Measurements from ENCODE around the gene ABI3BP. TPM values are rescaled to one million over a fixed set of nuclear protein-coding genes. Genes with fewer than 3 reads are reported as not detected.

ABI3BP gene
- total and polyA plus RNA-seq, 2 experiments from 2014 or later = 6.8 to 30.3 TPM

GRCh38 chr3:100725935-100726513 is 267.2 kb downstream of the ABI3BP start:
- H3K4me1 ChIP-seq (ENCODE audit: insufficient read depth) = peaks cover 19% of the 10 kb centered on the region
- H2AFZ ChIP-seq = no peak overlapping the region
- no peaks in the 10 kb centered on the region for H4K20me1 ChIP-seq (ENCODE audit: insufficient read depth)
- no peaks in the 10 kb centered on the region for H3K9me3 ChIP-seq (ENCODE audit: low read depth)
- H3F3A ChIP-seq (ENCODE audit: insufficient read depth) = peaks cover 17% of the 10 kb centered on the region
- no peak for DNase-seq
- TF ChIP-seq EZH2phosphoT487 (IDR thresholded peaks at IDR 0.05; ENCODE audit: insufficient read depth, low read depth) (no peak), EZH2 (IDR thresholded peaks at IDR 0.05; ENCODE audit: insufficient read depth, poor library complexity, severe bottlenecking) (no peak)
- no peaks in the 10 kb centered on the region; the same call in 1 of the 2 replicates for H3K9me2 ChIP-seq (ENCODE audit: insufficient read depth)
- no peak overlapping the region for H3K4me3 ChIP-seq
- peaks cover 53% of the 10 kb centered on the region for H3K36me3 ChIP-seq (ENCODE audit: low read depth)
- peaks cover 100% of the 10 kb centered on the region for H3K79me2 ChIP-seq (ENCODE audit: insufficient read depth)
- no peak overlapping the region for H3K4me2 ChIP-seq (ENCODE audit: unreplicated experiment)
- no peak overlapping the region for H3K9ac ChIP-seq
- in situ Hi-C loops (cut with MboI) = no loop called here
- WGBS, 2 experiments (ENCODE audit: low coverage in 1 of 2, low lambda C conversion rate in 2 of 2, missing lambda C conversion rate in 2 of 2) = 97% methylated on average over 3 of the region's 3 CpGs
- H3K27ac ChIP-seq = no peak overlapping the region
- no peaks in the 10 kb centered on the region for H3K27me3 ChIP-seq (replicated peaks; ENCODE audit: insufficient read depth)

GRCh38 chr3:100720426-100720825 is 272.8 kb downstream of the ABI3BP start:
- 78 to 82% methylated on average over 5 of the region's 5 CpGs for WGBS, 2 experiments (ENCODE audit: low coverage in 1 of 2, low lambda C conversion rate in 2 of 2, missing lambda C conversion rate in 2 of 2)
- Histone ChIP-seq H3K27ac (no peak overlapping the region), H3K9me3 (ENCODE audit: low read depth) (no peaks in the 10 kb centered on the region), H3K9me2 (ENCODE audit: insufficient read depth) (no peaks in the 10 kb centered on the region; the same call in 1 of the 2 replicates), H3K9ac (no peak overlapping the region), H3K36me3 (ENCODE audit: low read depth) (peaks cover 55% of the 10 kb centered on the region), H4K20me1 (ENCODE audit: insufficient read depth) (peaks cover 27% of the 10 kb centered on the region), H3K4me2 (ENCODE audit: unreplicated experiment) (no peak overlapping the region), H3F3A (ENCODE audit: insufficient read depth) (peaks cover 17% of the 10 kb centered on the region), H3K4me1 (ENCODE audit: insufficient read depth) (peaks cover 35% of the 10 kb centered on the region), H2AFZ (no peak overlapping the region), H3K79me2 (ENCODE audit: insufficient read depth) (peaks cover 100% of the 10 kb centered on the region), H3K4me3 (no peak overlapping the region), H3K27me3 (replicated peaks; ENCODE audit: insufficient read depth) (no peaks in the 10 kb centered on the region)
- TF ChIP-seq EZH2 (IDR thresholded peaks at IDR 0.05; ENCODE audit: insufficient read depth, poor library complexity, severe bottlenecking) = no peak
- no peak for TF ChIP-seq EZH2phosphoT487 (IDR thresholded peaks at IDR 0.05; ENCODE audit: insufficient read depth, low read depth)
- in situ Hi-C loops (cut with MboI) = no loop called here
- no peak for DNase-seq

GRCh38 chr3:100719136-100719535 is 274.1 kb downstream of the ABI3BP start:
- peaks cover 68% of the 10 kb centered on the region for H3K36me3 ChIP-seq (ENCODE audit: low read depth)
- peak; percentile 22 for DNase-seq

GRCh38 chr3:100717637-100718487 is 275.4 kb downstream of the ABI3BP start:
- Histone ChIP-seq H3F3A (ENCODE audit: insufficient read depth) (peaks cover 10% of the 10 kb centered on the region), H3K9me2 (ENCODE audit: insufficient read depth) (no peaks in the 10 kb centered on the region; the same call in 1 of the 2 replicates), H3K36me3 (ENCODE audit: low read depth) (peaks cover 76% of the 10 kb centered on the region), H2AFZ (no peak overlapping the region), H4K20me1 (ENCODE audit: insufficient read depth) (peaks cover 40% of the 10 kb centered on the region), H3K27ac (no peak overlapping the region), H3K79me2 (ENCODE audit: insufficient read depth) (peaks cover 100% of the 10 kb centered on the region), H3K4me2 (ENCODE audit: unreplicated experiment) (no peak overlapping the region), H3K9me3 (ENCODE audit: low read depth) (no peaks in the 10 kb centered on the region), H3K4me3 (no peak overlapping the region), H3K27me3 (replicated peaks; ENCODE audit: insufficient read depth) (no peaks in the 10 kb centered on the region), H3K9ac (no peak overlapping the region), H3K4me1 (ENCODE audit: insufficient read depth) (peaks cover 40% of the 10 kb centered on the region)
- WGBS, 2 experiments (ENCODE audit: low coverage in 1 of 2, low lambda C conversion rate in 2 of 2, missing lambda C conversion rate in 2 of 2) = 91 to 92% methylated on average over 4 of the region's 4 CpGs
- TF ChIP-seq EZH2 (IDR thresholded peaks at IDR 0.05; ENCODE audit: insufficient read depth, poor library complexity, severe bottlenecking) (no peak), EZH2phosphoT487 (IDR thresholded peaks at IDR 0.05; ENCODE audit: insufficient read depth, low read depth) (no peak)
- in situ Hi-C loops (cut with MboI) = no loop called here
- DNase-seq = no peak

More at GRCh38 chr3:100719136-100719535, 274.1 kb downstream of the ABI3BP start:
- no peak overlapping the region for H3K4me2 ChIP-seq (ENCODE audit: unreplicated experiment)
- peaks cover 37% of the 10 kb centered on the region for H4K20me1 ChIP-seq (ENCODE audit: insufficient read depth)
- in situ Hi-C loops (cut with MboI) = no loop called here
- no peaks in the 10 kb centered on the region for H3K27me3 ChIP-seq (replicated peaks; ENCODE audit: insufficient read depth)
- no peaks in the 10 kb centered on the region for H3K9me3 ChIP-seq (ENCODE audit: low read depth)
- H3F3A ChIP-seq (ENCODE audit: insufficient read depth) = peaks cover 17% of the 10 kb centered on the region
- H3K4me1 ChIP-seq (ENCODE audit: insufficient read depth) = peaks cover 40% of the 10 kb centered on the region
- H3K79me2 ChIP-seq (ENCODE audit: insufficient read depth) = peaks cover 100% of the 10 kb centered on the region
- no peak overlapping the region; the same call in 1 of the 2 replicates for H3K9ac ChIP-seq
- no peak overlapping the region for H3K4me3 ChIP-seq
- no peak overlapping the region for H3K27ac ChIP-seq
- WGBS, 2 experiments (ENCODE audit: low coverage in 1 of 2, low lambda C conversion rate in 2 of 2, missing lambda C conversion rate in 2 of 2) = 3 to 10% methylated on average over 1 of the region's 1 CpG
- H2AFZ ChIP-seq = no peak overlapping the region
- TF ChIP-seq EZH2phosphoT487 (IDR thresholded peaks at IDR 0.05; ENCODE audit: insufficient read depth, low read depth) (no peak), EZH2 (IDR thresholded peaks at IDR 0.05; ENCODE audit: insufficient read depth, poor library complexity, severe bottlenecking) (no peak)
- no peaks in the 10 kb centered on the region; the same call in 1 of the 2 replicates for H3K9me2 ChIP-seq (ENCODE audit: insufficient read depth)

All from GM23248 (cell line).